Fibroblast of mammary gland (primary cell): ENCODE results near the gene ARHGAP6.
"Not testable (repeated sequence)": the region's sequence is repeated elsewhere in the genome, so short reads cannot be mapped to it uniquely, and the experiment has no call there.

Source experiments
- DNase-seq: peaks from one replicate; pipeline ENCODE4 v3.0.0-alpha.2; 2010; ENCODE audit warnings: low read depth
- H3K4me3 ChIP-seq: 2 replicates; pipeline ENCODE4 v1.5.1; 2011; ENCODE audit warnings: low read depth, mild to moderate bottlenecking, low read length, moderate library complexity; ENCODE audit not compliant: control insufficient read depth
- TF ChIP-seq, protein P1 (sequence below): conservative IDR thresholded peaks from 2 replicates; pipeline ENCODE4 v1.5.1; 2011; ENCODE audit warnings: low read depth, low read length, inconsistent platforms; ENCODE audit not compliant: control insufficient read depth, insufficient read depth

ARHGAP6 gene

DNA sequence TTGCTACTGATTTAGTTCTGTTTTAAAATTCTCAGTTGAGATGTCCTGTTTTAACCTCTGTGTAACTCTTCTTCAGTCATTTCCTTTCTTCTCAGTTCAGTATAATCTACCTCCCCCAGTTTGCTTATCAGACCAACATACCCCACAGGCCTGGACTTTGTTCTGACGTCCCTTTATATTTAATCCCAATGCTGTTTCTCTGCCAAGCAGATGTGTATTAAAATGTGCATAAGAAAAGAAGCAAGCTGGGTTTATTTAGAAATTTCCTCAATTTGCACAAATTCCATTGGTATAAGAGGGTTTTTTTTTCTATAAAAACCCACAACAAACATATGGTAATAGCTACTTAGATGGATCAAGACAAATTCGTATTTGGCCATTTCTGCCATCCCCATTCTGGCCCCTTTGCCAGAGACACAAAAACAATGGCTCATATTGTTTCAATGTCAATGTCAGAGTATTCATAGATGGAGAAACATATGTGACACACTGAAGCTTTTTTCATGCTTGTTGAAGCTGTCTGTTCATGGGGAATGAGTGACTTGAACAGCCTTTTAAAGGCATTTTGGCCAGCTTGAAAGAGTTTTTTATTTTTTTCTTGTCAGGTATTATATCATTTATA lies 530.0 kb downstream of the ARHGAP6 start:
- TF ChIP-seq, protein P1, sequence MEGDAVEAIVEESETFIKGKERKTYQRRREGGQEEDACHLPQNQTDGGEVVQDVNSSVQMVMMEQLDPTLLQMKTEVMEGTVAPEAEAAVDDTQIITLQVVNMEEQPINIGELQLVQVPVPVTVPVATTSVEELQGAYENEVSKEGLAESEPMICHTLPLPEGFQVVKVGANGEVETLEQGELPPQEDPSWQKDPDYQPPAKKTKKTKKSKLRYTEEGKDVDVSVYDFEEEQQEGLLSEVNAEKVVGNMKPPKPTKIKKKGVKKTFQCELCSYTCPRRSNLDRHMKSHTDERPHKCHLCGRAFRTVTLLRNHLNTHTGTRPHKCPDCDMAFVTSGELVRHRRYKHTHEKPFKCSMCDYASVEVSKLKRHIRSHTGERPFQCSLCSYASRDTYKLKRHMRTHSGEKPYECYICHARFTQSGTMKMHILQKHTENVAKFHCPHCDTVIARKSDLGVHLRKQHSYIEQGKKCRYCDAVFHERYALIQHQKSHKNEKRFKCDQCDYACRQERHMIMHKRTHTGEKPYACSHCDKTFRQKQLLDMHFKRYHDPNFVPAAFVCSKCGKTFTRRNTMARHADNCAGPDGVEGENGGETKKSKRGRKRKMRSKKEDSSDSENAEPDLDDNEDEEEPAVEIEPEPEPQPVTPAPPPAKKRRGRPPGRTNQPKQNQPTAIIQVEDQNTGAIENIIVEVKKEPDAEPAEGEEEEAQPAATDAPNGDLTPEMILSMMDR, result no peak
- no peak overlapping the region for H3K4me3 ChIP-seq
- DNase-seq, result no peak

DNA sequence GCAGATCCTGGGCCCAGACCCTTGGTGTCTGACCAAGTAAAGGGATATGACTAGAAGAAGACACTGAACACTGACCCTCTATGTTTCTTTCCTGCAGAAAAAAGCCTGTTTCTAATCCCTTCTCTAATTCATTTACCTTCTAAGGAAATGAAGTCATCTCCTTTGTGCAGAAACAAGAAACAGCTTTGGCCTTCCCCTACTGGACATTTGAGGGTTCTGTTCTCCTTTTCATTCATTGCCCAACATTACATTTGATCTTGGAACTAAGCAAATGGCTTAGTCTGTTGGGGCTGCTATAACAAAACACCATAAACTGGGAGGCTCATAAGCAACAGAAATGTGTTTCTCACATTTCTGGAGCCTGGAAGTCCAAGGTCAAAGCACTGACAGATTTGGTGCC lies 534.6 kb downstream of the ARHGAP6 start:
- TF ChIP-seq, protein P1, result no peak
- no peak overlapping the region for H3K4me3 ChIP-seq
- DNase-seq, result no peak

DNA sequence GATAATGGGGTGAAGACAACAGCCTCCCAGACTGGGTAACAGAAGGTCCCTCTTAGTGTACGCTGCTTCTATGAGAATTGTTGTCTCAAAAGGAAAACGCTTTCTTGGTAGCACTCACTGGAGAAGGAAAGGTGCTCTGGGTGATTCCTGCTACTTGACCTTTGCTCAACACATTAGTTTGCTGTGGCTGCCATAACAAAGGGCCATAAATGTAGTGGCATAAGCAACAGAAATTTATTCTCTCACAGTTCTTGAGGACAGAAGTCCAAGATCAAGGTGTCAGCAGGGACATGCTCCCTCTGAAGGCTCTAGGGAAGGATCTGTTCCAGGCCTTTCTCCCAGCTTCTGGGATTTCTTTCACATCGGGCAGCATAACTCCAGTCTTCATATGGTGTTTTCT lies 535.6 kb downstream of the ARHGAP6 start:
- TF ChIP-seq, protein P1, result no peak
- DNase-seq, result no peak
- no peak overlapping the region for H3K4me3 ChIP-seq

DNA sequence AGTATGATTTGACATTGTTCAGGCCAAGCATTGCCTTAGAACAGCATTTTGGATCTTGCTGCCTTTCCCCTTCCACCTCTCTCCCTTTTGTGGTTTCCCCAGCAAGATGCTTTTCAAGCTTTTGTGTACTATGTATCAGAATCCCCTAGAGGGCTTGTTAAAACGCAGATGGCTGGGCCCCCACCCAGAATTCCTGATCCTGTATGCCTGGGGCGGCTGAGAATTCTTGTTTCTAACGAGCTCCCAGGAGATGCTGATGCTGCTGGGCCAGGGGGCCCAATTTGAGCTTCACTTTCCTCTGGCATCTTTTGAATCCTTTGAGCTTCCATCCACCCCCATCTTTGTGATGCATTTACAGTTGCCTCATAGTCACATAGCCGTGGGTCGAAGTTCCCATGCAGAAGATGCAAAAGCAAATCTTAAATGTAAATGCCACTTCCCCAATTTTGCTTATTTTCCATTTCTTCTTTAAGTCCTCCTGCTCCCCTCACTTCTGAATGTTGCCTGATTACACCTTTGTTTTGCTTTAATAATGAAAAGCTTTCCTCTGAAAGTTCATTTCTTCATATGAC lies 536.1 kb downstream of the ARHGAP6 start:
- no peak overlapping the region for H3K4me3 ChIP-seq
- DNase-seq, result no peak
- TF ChIP-seq, protein P1, result no peak

DNA sequence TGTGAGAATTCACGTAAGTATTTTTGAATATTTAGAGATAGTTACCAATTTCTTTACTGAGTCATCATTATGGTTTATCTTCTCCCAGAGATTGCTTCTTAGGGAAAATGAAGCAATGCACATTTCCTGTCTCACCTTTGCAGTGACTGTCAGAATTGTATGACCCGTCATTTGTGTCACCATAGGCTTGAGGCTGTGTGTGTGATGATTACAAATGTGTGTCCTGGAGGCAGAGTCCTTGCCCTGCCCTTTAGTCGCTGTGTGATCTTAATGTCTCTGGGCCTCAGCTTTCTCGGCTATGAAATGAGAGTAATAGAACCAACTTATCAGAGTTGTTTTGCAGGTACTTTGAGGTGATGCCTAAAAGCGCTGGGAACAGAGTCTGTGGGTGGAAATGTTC lies 540.7 kb downstream of the ARHGAP6 start:
- TF ChIP-seq, protein P1, result no peak
- H3K4me3 ChIP-seq, result no peak overlapping the region
- no peak for DNase-seq

DNA sequence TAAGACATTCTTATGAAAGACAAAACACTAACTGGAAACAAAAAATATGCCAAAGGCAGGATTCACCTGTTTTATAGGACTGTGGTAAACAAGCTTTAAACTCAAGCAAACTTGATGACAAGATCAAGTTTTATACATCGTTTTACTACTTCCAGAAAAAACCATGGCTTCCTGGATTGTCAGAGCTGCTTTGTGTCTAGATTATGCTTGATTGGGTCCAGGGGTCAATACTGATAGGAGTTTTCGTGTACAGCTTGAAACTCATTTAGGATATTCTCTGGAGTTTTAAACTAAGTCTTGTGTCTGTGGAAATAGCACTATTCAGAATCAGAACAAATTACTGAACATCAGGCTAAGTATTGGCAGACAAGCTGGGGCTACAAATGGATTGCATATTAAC lies 541.6 kb downstream of the ARHGAP6 start:
- TF ChIP-seq, protein P1, result no peak
- no peak for DNase-seq
- H3K4me3 ChIP-seq, result no peak overlapping the region

DNA sequence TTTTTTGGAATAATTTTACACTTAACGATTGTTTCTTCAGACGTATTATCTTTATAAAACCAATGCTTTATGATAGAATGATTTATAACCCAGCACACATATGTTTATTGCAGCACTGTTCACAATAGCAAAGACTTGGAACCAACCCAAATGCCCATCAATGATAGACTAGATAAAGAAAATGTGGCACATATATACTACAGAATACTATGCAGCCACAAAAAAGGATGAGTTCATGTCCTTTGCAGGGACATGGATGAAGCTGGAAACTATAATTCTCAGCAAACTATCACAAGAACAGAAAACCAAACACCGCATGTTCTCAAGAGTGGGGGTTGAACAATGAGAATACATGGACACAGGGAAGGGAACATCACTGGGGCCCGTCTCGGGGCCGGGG lies 542.6 kb downstream of the ARHGAP6 start:
- not testable (repeated sequence) for H3K4me3 ChIP-seq, DNase-seq
